Stimulated activated CD8-positive, alpha-beta memory T cell treated with anti-CD3 and anti-CD28 coated beads, Interleukin-15, amount 100 ng/mL, for 24 hours (primary cell): ENCODE data around the gene ECI1.
"Not testable (repeated sequence)": the region's sequence is repeated elsewhere in the genome, so short reads cannot be mapped to it uniquely, and the experiment has no call there.

Experiments
- DNase-seq: peaks from one replicate; pipeline ENCODE4 v3.0.0-alpha.2; 2020; ENCODE audit warnings: low read depth

The ECI1 gene

GRCh38 chr16:2253293-2253692 lies 1.9 kb upstream of the ECI1 start:
- DNase-seq, result no peak

GRCh38 chr16:2252806-2253148 lies 1.4 kb upstream of the ECI1 start:
- DNase-seq, result no peak

GRCh38 chr16:2250652-2251295 lies 613 bp downstream of the ECI1 start:
- DNase-seq, result no peak

GRCh38 chr16:2246301-2246885 lies 5.0 kb downstream of the ECI1 start:
- DNase-seq, result no peak

GRCh38 chr16:2244926-2245795 lies 6.2 kb downstream of the ECI1 start:
- no peak for DNase-seq

DNA sequence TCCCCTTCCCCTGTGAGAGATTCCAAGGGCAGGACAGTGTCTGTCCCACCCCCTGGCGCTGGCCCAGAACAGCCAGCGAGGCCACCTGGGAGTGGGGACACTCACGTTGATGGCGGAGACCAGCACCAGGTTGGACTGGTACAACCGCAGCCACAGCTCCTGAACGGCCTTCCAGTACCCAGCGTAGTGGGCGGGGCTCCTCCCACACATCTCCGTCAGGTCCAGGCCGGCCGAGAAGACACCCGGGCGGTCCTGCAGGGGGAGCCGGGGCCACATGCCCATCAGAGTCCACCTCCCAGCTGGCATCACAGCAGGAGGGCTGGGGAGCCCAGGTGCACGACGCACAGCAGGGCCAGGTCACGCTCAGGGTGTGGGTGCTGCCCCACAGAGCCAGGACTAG lies 7.1 kb downstream of the ECI1 start:
- DNase-seq, result no peak

DNA sequence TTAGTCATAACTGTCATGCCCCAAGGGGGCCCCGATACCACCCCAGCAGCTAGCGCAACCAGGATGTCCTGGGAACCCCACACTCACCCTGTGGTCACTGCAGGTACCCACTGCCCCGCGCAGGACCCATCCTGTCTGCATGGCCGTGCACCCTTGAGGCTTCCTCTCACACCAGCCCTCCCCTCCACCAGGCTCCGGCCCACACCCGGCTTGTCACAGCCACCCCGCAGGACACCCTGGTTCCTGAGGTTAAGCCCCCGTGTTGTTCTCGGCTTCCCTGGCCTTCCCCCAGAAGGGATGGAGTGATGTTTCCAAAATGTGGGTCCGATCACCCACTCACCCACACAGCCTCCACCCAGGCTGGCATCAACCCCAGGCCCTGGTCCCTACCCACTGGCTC lies 7.6 kb downstream of the ECI1 start:
- no peak for DNase-seq

- DNase-seq, result no peak
Observed at GRCh38 chr16:2243031-2243528, 8.3 kb downstream of the ECI1 start.

- no peak for DNase-seq
Observed at GRCh38 chr16:2242598-2242997, 8.8 kb downstream of the ECI1 start.

DNA sequence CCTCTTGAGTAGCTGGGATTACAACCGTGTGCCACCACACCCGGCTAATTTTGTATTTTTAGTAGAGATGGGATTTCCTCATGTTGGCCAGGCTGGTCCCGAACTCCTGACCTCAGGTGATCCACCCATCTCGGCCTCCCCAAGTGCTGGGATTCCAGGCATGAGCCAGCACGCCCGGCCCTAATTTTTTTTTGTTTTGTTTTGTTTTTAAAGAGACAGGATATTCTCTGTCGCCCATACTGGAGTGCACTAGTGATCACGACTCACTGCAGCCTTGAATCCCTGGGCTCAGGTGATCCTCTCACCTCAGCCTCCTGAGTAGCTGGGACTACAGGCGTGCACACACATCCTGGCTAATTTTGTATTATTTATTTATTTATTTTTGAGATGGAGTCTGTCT lies 11.1 kb downstream of the ECI1 start:
- not testable (repeated sequence) for DNase-seq

- DNase-seq, result no peak
Observed at GRCh38 chr16:2238838-2239675, 12.3 kb downstream of the ECI1 start.

GRCh38 chr16:2238150-2238837 lies 13.1 kb downstream of the ECI1 start:
- DNase-seq, result no peak

- no peak for DNase-seq
Observed at GRCh38 chr16:2237493-2238149, 13.8 kb downstream of the ECI1 start.

DNA sequence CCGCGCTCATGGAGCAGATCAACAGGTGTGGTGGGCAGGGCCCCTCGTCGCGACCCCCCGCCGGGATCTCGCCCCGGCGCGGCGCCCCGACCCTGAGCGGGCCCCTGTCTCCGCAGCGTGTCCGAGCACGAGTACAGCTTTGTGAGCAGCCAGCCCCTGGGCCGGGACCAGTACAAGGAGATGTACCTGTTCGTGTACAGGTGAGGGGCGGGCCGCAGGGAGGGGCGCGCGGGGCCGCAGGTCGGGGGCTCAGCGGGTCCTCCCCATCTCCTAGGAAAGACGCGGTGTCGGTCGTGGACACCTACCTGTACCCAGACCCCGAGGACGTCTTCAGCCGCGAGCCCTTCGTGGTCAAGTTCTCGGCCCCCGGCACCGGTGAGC lies 14.3 kb downstream of the ECI1 start:
- DNase-seq, result no peak

DNA sequence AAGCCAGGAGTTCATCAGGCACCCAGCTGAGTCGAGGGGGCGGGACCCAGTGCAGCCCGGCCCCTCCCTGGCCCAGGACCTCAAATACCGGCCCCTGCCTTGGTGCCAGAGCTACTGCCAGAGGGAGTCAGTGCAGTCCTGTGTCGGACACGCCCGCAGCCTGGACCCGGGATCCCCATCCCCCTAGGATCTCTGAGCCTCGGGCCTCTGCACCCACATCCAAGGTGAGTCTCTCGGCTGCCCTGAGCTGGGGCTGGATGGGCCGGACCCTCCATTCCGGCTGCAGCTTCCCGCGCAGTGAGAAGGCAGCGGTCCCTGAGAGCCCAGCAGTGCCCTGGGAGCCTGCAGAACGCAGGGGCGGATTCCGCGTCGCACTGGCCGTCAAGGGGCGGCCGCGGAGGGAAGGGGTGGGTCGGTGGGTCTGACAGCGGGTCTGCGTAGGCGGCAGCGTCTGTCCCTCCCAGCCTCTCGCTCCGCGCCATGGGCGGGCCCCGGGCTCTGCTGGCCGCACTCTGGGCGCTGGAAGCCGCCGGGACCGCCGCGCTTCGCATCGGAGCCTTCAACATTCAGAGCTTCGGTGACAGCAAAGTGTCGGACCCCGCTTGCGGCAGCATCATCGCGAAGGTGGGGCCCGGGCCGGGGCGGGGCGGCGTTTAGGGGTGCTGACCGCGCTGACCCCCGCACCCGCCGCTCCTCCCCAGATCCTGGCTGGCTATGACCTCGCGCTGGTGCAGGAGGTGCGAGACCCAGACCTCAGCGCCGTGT lies 14.9 kb downstream of the ECI1 start, which contains the start of gene DNASE1L2:
Gene DNASE1L2, plus strand, starts transcription at position 108 of the 765 bp plus-strand sequence. Its CDS starts 373 bp downstream, at position 481.
- no peak for DNase-seq

DNA sequence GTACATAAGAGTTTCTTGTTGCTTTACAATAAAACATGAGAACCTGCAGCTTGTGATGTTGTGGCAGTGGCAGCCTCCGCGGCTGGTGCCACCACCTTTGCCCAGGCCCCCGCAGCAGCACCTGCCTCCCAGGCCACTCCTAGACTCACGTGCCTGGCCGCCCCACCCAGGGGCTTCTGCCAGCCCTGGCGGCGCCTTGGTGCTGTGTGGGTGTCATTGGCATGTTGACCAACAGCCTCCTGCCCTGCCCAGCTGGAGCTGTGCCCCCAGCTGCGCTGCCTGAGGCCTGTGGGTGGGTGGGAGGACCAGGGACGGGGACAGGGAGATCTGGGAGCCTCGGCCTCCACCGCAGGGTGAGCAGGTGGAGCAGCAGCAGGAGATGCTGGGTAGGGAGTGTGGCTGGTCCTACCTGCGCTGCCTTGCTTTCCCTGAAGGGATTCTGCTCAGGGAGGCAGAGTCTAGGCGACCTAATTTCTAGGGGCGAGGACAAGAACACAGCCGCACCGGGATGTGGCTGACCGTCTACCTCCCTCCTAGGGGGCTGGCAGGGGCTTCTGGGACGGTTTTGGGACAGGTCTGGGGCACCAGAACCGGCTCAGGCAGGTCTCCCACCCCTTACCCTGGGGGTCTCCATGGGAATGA lies 15.6 kb downstream of the ECI1 start:
- DNase-seq, result no peak

DNA sequence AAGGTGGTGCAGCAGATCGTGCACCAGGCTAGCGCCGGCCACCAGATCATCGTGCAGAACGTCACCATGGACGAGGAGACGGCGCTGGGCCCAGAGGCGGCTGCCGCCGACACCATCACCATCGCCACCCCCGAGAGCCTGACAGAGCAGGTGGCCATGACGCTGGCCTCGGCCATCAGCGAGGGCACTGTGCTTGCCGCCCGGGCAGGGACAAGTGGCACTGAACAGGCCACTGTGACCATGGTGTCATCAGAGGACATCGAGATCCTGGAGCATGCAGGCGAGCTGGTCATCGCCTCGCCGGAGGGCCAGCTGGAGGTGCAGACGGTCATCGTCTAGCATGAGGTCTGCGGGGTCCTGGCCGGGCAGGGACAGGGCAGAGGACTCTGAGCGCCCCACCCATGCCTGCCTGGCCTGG lies 16.1 kb downstream of the ECI1 start:
- no peak for DNase-seq

DNA sequence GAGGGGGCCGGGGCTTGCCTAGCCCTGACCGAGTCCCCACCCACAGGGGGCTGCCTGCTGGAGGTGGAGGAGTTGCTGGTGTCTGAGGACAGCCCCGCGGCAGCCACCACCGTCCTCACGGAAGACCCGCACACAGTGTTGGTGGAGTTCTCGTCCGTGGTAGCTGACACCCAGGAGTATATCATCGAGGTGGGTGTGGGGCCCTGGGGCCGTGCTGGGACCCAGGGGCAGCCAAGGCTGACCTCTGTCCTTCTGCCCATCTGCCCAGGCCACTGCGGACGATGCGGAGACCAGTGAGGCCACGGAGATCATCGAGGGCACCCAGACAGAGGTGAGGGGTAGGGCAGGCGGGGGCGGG lies 16.6 kb downstream of the ECI1 start:
- DNase-seq, result no peak

GRCh38 chr16:2233872-2234812 lies 17.2 kb downstream of the ECI1 start:
- DNase-seq, result no peak
